ENCODE measurements around the gene FBXW12. TPM values are rescaled to one million over a fixed set of nuclear protein-coding genes. Genes with fewer than 3 reads are reported as not detected.

The FBXW12 gene
- total and polyA plus RNA-seq, 2 of the 8 experiments (the other 6 are each of a cell fraction or from before 2014, with no cell fraction given), result 0.35 to 0.85 TPM

GRCh38 chr3:48432411-48433371 lies 60.7 kb downstream of the FBXW12 start:
- Histone ChIP-seq H3K4ac (replicated peaks; ENCODE audit: insufficient read length, low read depth, low read length) (peak overlapping the region; percentile 15), H3K4me3 (ENCODE audit: extremely low read depth in 1 of 4, insufficient read depth in 2 of 4, low read depth in 3 of 4, low read length in 4 of 4) (no peak overlapping the region), H2BK5ac (ENCODE audit: low read depth, low read length) (peak overlapping the region; percentile 37; the same call in 1 of the 2 replicates), H3K9me3 (ENCODE audit: insufficient read depth in 2 of 2, low read depth in 1 of 2, low read length in 1 of 2) (no peaks in the 10 kb centered on the region), H4K8ac (ENCODE audit: extremely low read depth, insufficient read depth, low read length) (no peak overlapping the region), H2AFZ (ENCODE audit: low read length) (no peak overlapping the region), H3K27ac (ENCODE audit: low read depth, low read length) (peak overlapping the region; percentile 42), H3K23me2 (ENCODE audit: low read depth, low read length) (peaks cover 6% of the 10 kb centered on the region; the same call in 1 of the 2 replicates), H3K79me1 (ENCODE audit: low read depth, low read length) (peaks cover 4% of the 10 kb centered on the region), H4K91ac (replicated peaks; ENCODE audit: insufficient read length, low read length) (no peak overlapping the region), H3K9ac (replicated peaks in 1 of 4; ENCODE audit: extremely low read depth in 1 of 4, low read depth in 3 of 4, low read length in 3 of 4) (no peak overlapping the region; a peak in 2 of 7 replicates), H3K56ac (replicated peaks; ENCODE audit: insufficient read length, low read depth, low read length) (no peak overlapping the region), H2BK15ac (ENCODE audit: low read length) (0 out of 2 replicates have a peak overlapping the region, but pooled peaks have one; percentile 8), H2BK12ac (ENCODE audit: low read depth, low read length) (no peak overlapping the region), H4K20me1 (replicated peaks in 1 of 2; ENCODE audit: control insufficient read depth in 1 of 2, insufficient read depth in 2 of 2, low read length in 2 of 2) (peaks cover 2 to 4% of the 10 kb centered on the region in 2 experiments), H2BK20ac (ENCODE audit: low read length) (no peak overlapping the region), H4K5ac (ENCODE audit: insufficient read length, low read depth, low read length) (no peak overlapping the region), H3K79me2 (ENCODE audit: control insufficient read depth in 1 of 2, insufficient read depth in 2 of 2, low read length in 2 of 2) (peaks cover 8 to 33% of the 10 kb centered on the region in 2 experiments), H3K36me3 (ENCODE audit: control insufficient read depth in 2 of 4, insufficient read depth in 4 of 4, low read length in 3 of 4) (peaks cover 4 to 26% (median 12%) of the 10 kb centered on the region in 4 experiments; a peak in 6 of 8 replicates), H3K23ac (ENCODE audit: insufficient read length) (no peak overlapping the region), H2AK5ac (ENCODE audit: low read depth, low read length) (no peak overlapping the region; the same call in 1 of the 2 replicates), H3K14ac (ENCODE audit: insufficient read length) (no peak overlapping the region), H3K18ac (ENCODE audit: extremely low read depth, low read length) (no peak overlapping the region), H3K4me1 (replicated peaks in 1 of 4; ENCODE audit: control insufficient read depth in 3 of 4, insufficient read depth in 4 of 4, low read length in 3 of 4) (peaks cover 7 to 18% (median 14%) of the 10 kb centered on the region in 4 experiments), H3K27me3 (replicated peaks in 1 of 4; ENCODE audit: control insufficient read depth in 3 of 4, extremely low read depth in 1 of 4, insufficient read depth in 3 of 4, low read length in 3 of 4) (no peaks in the 10 kb centered on the region), H3K4me2 (ENCODE audit: insufficient read depth in 1 of 2, low read depth in 2 of 2, low read length in 2 of 2) (no peak overlapping the region), H2BK120ac (replicated peaks; ENCODE audit: low read depth, low read length) (peak overlapping the region; percentile 1)
- CTCF ChIA-PET (ENCODE audit: partially characterized antibody), result interaction anchor here (0.6 to 7.7 kb wide), 43 partner anchors 10 to 509 kb away, joined by 3 to 220 read pairs (median 4); partner anchors contain the start of genes ATRIP, FBXW12 and SHISA5
- POLR2A ChIA-PET (ENCODE audit: partially characterized antibody), result interaction anchor here (0.6 to 31.5 kb wide), 12 partner anchors 10 to 891 kb away, joined by 3 to 650 read pairs (median 4); partner anchors contain the start of genes ATRIP, CCDC51, TMA7 and ZNF589
- 85% methylated on average over 16 of the region's 16 CpGs; no CpG with 5 or more reads in 1 of the 2 experiments for WGBS, 2 experiments (ENCODE audit: extremely low coverage in 1 of 2, insufficient coverage in 1 of 2, insufficient read length in 1 of 2, insufficient replicate concordance in 2 of 2, low coverage in 1 of 2, low lambda C conversion rate in 2 of 2, missing lambda C conversion rate in 1 of 2)
- DNase-seq (ENCODE audit: low read depth in 1 of 2, low spot score in 2 of 2) (no peak), FAIRE-seq (peak; percentile 55)
- TF ChIP-seq E2F6 (IDR thresholded peaks at IDR 0.05), result no peak
- no peak for TF ChIP-seq EGR1 (IDR thresholded peaks at IDR 0.05; ENCODE audit: borderline replicate concordance, low read depth, low read length)
- no peak for TF ChIP-seq HDAC6 (IDR thresholded peaks at IDR 0.05; ENCODE audit: low read depth, low read length)
- TF ChIP-seq SIRT6 (IDR thresholded peaks at IDR 0.05; ENCODE audit: low read length), result no peak
- TF ChIP-seq SUZ12 (IDR thresholded peaks at IDR 0.05; ENCODE audit: low read length), result no peak
- TF ChIP-seq TBP (IDR thresholded peaks at IDR 0.05; ENCODE audit: low read depth, low read length), result 0 out of 2 replicates have a peak, but pooled peaks have one; percentile 46
- peak; percentile 38; the same call in 1 of the 2 replicates for TF ChIP-seq MAX (IDR thresholded peaks at IDR 0.05)
- TF ChIP-seq POLR2A (IDR thresholded peaks at IDR 0.05; ENCODE audit: control extremely low read depth in 1 of 2, low read depth in 2 of 2, low read length in 2 of 2), result 0 out of 3 replicates have a peak, but pooled peaks of 1 of the 2 experiments have one; percentile 26
- peak; percentile 29 to 44 for TF ChIP-seq RAD21 (IDR thresholded peaks at IDR 0.05 in 1 of 2, conservative IDR thresholded peaks at IDR 0.05 in 1 of 2; ENCODE audit: low read depth in 2 of 2, low read length in 2 of 2)
- TF ChIP-seq BACH1 (IDR thresholded peaks at IDR 0.05; ENCODE audit: low read length), result no peak

Data from H1 (cell line).